ENCODE data around the gene CTRB1.

- TF ChIP-seq POLR2A (IDR thresholded peaks at IDR 0.05; ENCODE audit: low read depth, low read length): no peak
- TF ChIP-seq TAF1 (IDR thresholded peaks at IDR 0.05; ENCODE audit: borderline replicate concordance, low read depth, low read length): no peak
These were observed 30.0 kb downstream of the CTRB1 start for GRCh38 chr16:75248536-75249380.
